Erythroblast (primary cell): ENCODE measurements around the gene SFMBT2.

Source experiments
- GATA1 ChIP-seq: IDR thresholded peaks from 2 replicates; pipeline ENCODE4 v1.6.1; 2011; ENCODE audit warnings: low read depth, mild to moderate bottlenecking, control low read depth, low read length, moderate library complexity
- POLR2A ChIP-seq: IDR thresholded peaks from 2 replicates; pipeline ENCODE4 v1.6.1; 2011; ENCODE audit warnings: mild to moderate bottlenecking, low read length

GRCh38 chr10:7391748-7392147 is 19.1 kb downstream of the SFMBT2 start:
- TF ChIP-seq POLR2A (no peak), GATA1 (no peak)
